GM21423 (cell line): ENCODE results near the gene RNU2-63P.
"Not testable (repeated sequence)": the region's sequence is repeated elsewhere in the genome, so short reads cannot be mapped to it uniquely, and the experiment has no call there.

Experiments
- ATAC-seq: cut with Tn5 transposase; IDR thresholded peaks from one replicate; pipeline ENCODE4 v1.9.1; 2021; ENCODE audit warnings: mild to moderate bottlenecking, moderate library complexity; ENCODE audit not compliant: unreplicated experiment

The RNU2-63P gene

GRCh38 chr2:88032070-88032702 is 15.8 kb upstream of the RNU2-63P start:
- no peak for ATAC-seq

- ATAC-seq = no peak
Measured at GRCh38 chr2:88028931-88029330, 12.6 kb upstream of the RNU2-63P start.

- peak; percentile 49 for ATAC-seq
Measured at GRCh38 chr2:88027697-88028389, 11.5 kb upstream of the RNU2-63P start.

GRCh38 chr2:88024509-88024908 is 8.2 kb upstream of the RNU2-63P start:
- ATAC-seq = no peak

GRCh38 chr2:88022669-88022921 is 6.2 kb upstream of the RNU2-63P start:
- ATAC-seq = no peak

- ATAC-seq = no peak
Measured at GRCh38 chr2:88019985-88020384, 3.6 kb upstream of the RNU2-63P start.

GRCh38 chr2:88018909-88019308 is 2.6 kb upstream of the RNU2-63P start:
- ATAC-seq = no peak

GRCh38 chr2:88018077-88018805 is 1.9 kb upstream of the RNU2-63P start:
- not testable (repeated sequence) for ATAC-seq

- ATAC-seq = not testable (repeated sequence)
Measured at GRCh38 chr2:88017780-88018038, 1.4 kb upstream of the RNU2-63P start.

GRCh38 chr2:88016960-88017779 is 823 bp upstream of the RNU2-63P start:
- peak; percentile 58 for ATAC-seq

GRCh38 chr2:88011011-88011410 is 5.3 kb downstream of the RNU2-63P start:
- no peak for ATAC-seq

GRCh38 chr2:88010136-88010535 is 6.2 kb downstream of the RNU2-63P start:
- ATAC-seq = no peak

GRCh38 chr2:88006912-88007439 is 9.4 kb downstream of the RNU2-63P start:
- no peak for ATAC-seq

- ATAC-seq = no peak
Measured at GRCh38 chr2:88005776-88006175, 10.6 kb downstream of the RNU2-63P start.

- ATAC-seq = no peak
Measured at GRCh38 chr2:88003074-88003755, 13.1 kb downstream of the RNU2-63P start.

- no peak for ATAC-seq
Measured at GRCh38 chr2:88002359-88002707, 14.0 kb downstream of the RNU2-63P start.

- not testable (repeated sequence) for ATAC-seq
Measured at GRCh38 chr2:88000474-88000873, 15.9 kb downstream of the RNU2-63P start.

- no peak for ATAC-seq
Measured at GRCh38 chr2:87996570-87996969, 19.8 kb downstream of the RNU2-63P start.

- ATAC-seq = no peak
Measured at GRCh38 chr2:87995756-87996155, 20.6 kb downstream of the RNU2-63P start.

- not testable (repeated sequence) for ATAC-seq
Measured at GRCh38 chr2:87994304-87994850, 22.0 kb downstream of the RNU2-63P start.

- not testable (repeated sequence) for ATAC-seq
Measured at GRCh38 chr2:87992569-87992968, 23.8 kb downstream of the RNU2-63P start.
